A673 (cell line): ENCODE data around the gene COL1A1.

Source experiments
- CTCF ChIP-seq: fragments of 300-800, 200-600 bp; sonication (generic); conservative IDR thresholded peaks from 2 replicates; pipeline ENCODE4 v1.5.1; 2017; ENCODE audit warnings: low read depth, mild to moderate bottlenecking, antibody characterized with exemption, low read length, moderate library complexity, mixed read lengths
- EZH2 ChIP-seq: fragments of 200-600 bp; sonication (generic); IDR thresholded peaks from 2 replicates; pipeline ENCODE4 v1.6.1; 2017; ENCODE audit warnings: borderline replicate concordance, low read depth, mild to moderate bottlenecking, mixed read lengths, antibody characterized with exemption, low read length; ENCODE audit not compliant: poor library complexity, severe bottlenecking

GRCh38 chr17:50207792-50208567 lies 6.5 kb upstream of the COL1A1 start:
- TF ChIP-seq CTCF (no peak), EZH2 (no peak)
